ENCODE data around the gene MAP1A. TPM values are rescaled to one million over a fixed set of nuclear protein-coding genes. Genes with fewer than 3 reads are reported as not detected.

The MAP1A gene
- total and polyA plus RNA-seq, 2 donors (not counting 3 experiments of a cell fraction or from before 2014, with no cell fraction given), result 0.68 to 4.8 TPM

GRCh38 chr15:43499635-43500034, 17.8 kb upstream of the MAP1A start:
- H3K9me3 ChIP-seq (replicated peaks; ENCODE audit: control insufficient read depth, insufficient read depth, low read length), result no peaks in the 10 kb centered on the region
- no peaks in the 10 kb centered on the region for H3K36me3 ChIP-seq (ENCODE audit: control insufficient read depth in 2 of 2, extremely low read depth in 1 of 2, insufficient read depth in 2 of 2, low read length in 2 of 2)
- no peaks in the 10 kb centered on the region for H4K20me1 ChIP-seq (replicated peaks; ENCODE audit: control insufficient read depth, extremely low read depth, insufficient read depth, low read length)
- H3K9me1 ChIP-seq (replicated peaks; ENCODE audit: control insufficient read depth, extremely low read depth, insufficient read depth, low read length), result no peaks in the 10 kb centered on the region
- H3K4me3 ChIP-seq (replicated peaks in 1 of 3; ENCODE audit: insufficient read depth in 1 of 3, low read depth in 1 of 3, low read length in 3 of 3), result no peak overlapping the region
- BruUV-seq (replicated peaks), result no TSS peak
- POLR2A ChIA-PET, result interaction anchor here (1.3 kb wide), 1 partner anchor 11 kb away, joined by 3 read pairs; no protein-coding TSS in a partner anchor
- H3K27ac ChIP-seq (ENCODE audit: insufficient read depth, low read depth, low read length), result no peak overlapping the region
- no peak overlapping the region for H3K4me2 ChIP-seq (ENCODE audit: insufficient read depth, low read length)
- H3K4me1 ChIP-seq (ENCODE audit: control insufficient read depth, extremely low read depth, insufficient read depth, low read length), result no peaks in the 10 kb centered on the region
- intact Hi-C loops (cut with micrococcal nuclease), result no loop called here
- H3K27me3 ChIP-seq (ENCODE audit: control insufficient read depth in 2 of 2, insufficient read depth in 2 of 2, low read length in 2 of 2), result peaks cover 0 to 2% of the 10 kb centered on the region in 2 experiments
- DNase-seq (ENCODE audit: low read depth, low spot score) (no peak), FAIRE-seq (no peak)
- no peak overlapping the region for H2AFZ ChIP-seq (ENCODE audit: low read depth, low read length)
- no peaks in the 10 kb centered on the region for H3K79me2 ChIP-seq (ENCODE audit: control insufficient read depth, insufficient read depth, low read length)
- dilution Hi-C loops (cut with MboI; ENCODE audit: extremely low pct_ligation_motif_present, low sequenced_read_pairs), result no loop called here
- CTCF ChIA-PET, result interaction anchor here (1.8 kb wide), 1 partner anchor 11 kb away, joined by 8 read pairs; no protein-coding TSS in a partner anchor
- no peak for TF ChIP-seq JUN (IDR thresholded peaks at IDR 0.05; ENCODE audit: borderline replicate concordance, insufficient read depth, insufficient read length, low read depth)
- TF ChIP-seq POLR2A (IDR thresholded peaks at IDR 0.05; ENCODE audit: low read depth, low read length), result no peak
- no peak for TF ChIP-seq MAX (IDR thresholded peaks at IDR 0.05; ENCODE audit: insufficient read depth, insufficient read length)
- no peak for TF ChIP-seq POLR2AphosphoS5 (IDR thresholded peaks at IDR 0.05; ENCODE audit: insufficient read depth, low read depth, low read length)
- TF ChIP-seq MYC (IDR thresholded peaks at IDR 0.05; ENCODE audit: low read depth, low read length), result no peak
- no peak for TF ChIP-seq FOS (IDR thresholded peaks at IDR 0.05; ENCODE audit: borderline replicate concordance, insufficient read depth, low read length)
- no peak for TF ChIP-seq GATA2 (IDR thresholded peaks at IDR 0.05; ENCODE audit: insufficient read depth, insufficient read length, low read depth, low read length)
- TF ChIP-seq EZH2 (IDR thresholded peaks at IDR 0.05; ENCODE audit: borderline replicate concordance, low read depth, low read length, severe bottlenecking), result no peak
- no peak overlapping the region for H3K9ac ChIP-seq (replicated peaks; ENCODE audit: extremely low read depth, insufficient read depth, low read length)

GRCh38 chr15:43505738-43506137, 11.7 kb upstream of the MAP1A start:
- no peak for DNase-seq (ENCODE audit: low read depth, low spot score)
- intact Hi-C loops (cut with micrococcal nuclease), result no loop called here
- TF ChIP-seq GATA2 (IDR thresholded peaks at IDR 0.05; ENCODE audit: insufficient read depth, insufficient read length, low read depth, low read length) (no peak), POLR2AphosphoS5 (IDR thresholded peaks at IDR 0.05; ENCODE audit: insufficient read depth, low read depth, low read length) (no peak), FOS (IDR thresholded peaks at IDR 0.05; ENCODE audit: borderline replicate concordance, insufficient read depth, low read length) (no peak), MAX (IDR thresholded peaks at IDR 0.05; ENCODE audit: insufficient read depth, insufficient read length) (no peak), JUN (IDR thresholded peaks at IDR 0.05; ENCODE audit: borderline replicate concordance, insufficient read depth, insufficient read length, low read depth) (no peak), MYC (IDR thresholded peaks at IDR 0.05; ENCODE audit: low read depth, low read length) (no peak), EZH2 (IDR thresholded peaks at IDR 0.05; ENCODE audit: borderline replicate concordance, low read depth, low read length, severe bottlenecking) (no peak), CTCF (IDR thresholded peaks at IDR 0.05; ENCODE audit: extremely low read depth in 1 of 2, insufficient read depth in 1 of 2, low read depth in 1 of 2, low read length in 2 of 2) (no peak), POLR2A (IDR thresholded peaks at IDR 0.05; ENCODE audit: low read depth, low read length) (no peak)
- Histone ChIP-seq H4K20me1 (replicated peaks; ENCODE audit: control insufficient read depth, extremely low read depth, insufficient read depth, low read length) (no peaks in the 10 kb centered on the region), H3K4me2 (ENCODE audit: insufficient read depth, low read length) (no peak overlapping the region), H3K9me1 (replicated peaks; ENCODE audit: control insufficient read depth, extremely low read depth, insufficient read depth, low read length) (no peaks in the 10 kb centered on the region), H3K4me1 (ENCODE audit: control insufficient read depth, extremely low read depth, insufficient read depth, low read length) (peaks cover 7% of the 10 kb centered on the region), H3K79me2 (ENCODE audit: control insufficient read depth, insufficient read depth, low read length) (no peaks in the 10 kb centered on the region), H3K27me3 (ENCODE audit: control insufficient read depth in 2 of 2, insufficient read depth in 2 of 2, low read length in 2 of 2) (peaks cover 0 to 2% of the 10 kb centered on the region in 2 experiments), H3K27ac (ENCODE audit: insufficient read depth, low read depth, low read length) (no peak overlapping the region), H2AFZ (ENCODE audit: low read depth, low read length) (no peak overlapping the region), H3K4me3 (replicated peaks in 1 of 3; ENCODE audit: insufficient read depth in 1 of 3, low read depth in 1 of 3, low read length in 3 of 3) (no peak overlapping the region), H3K9ac (replicated peaks; ENCODE audit: extremely low read depth, insufficient read depth, low read length) (no peak overlapping the region), H3K9me3 (replicated peaks; ENCODE audit: control insufficient read depth, insufficient read depth, low read length) (no peaks in the 10 kb centered on the region), H3K36me3 (ENCODE audit: control insufficient read depth in 2 of 2, extremely low read depth in 1 of 2, insufficient read depth in 2 of 2, low read length in 2 of 2) (no peaks in the 10 kb centered on the region)
- no peak for FAIRE-seq
- POLR2A ChIA-PET, result no interaction called here
- dilution Hi-C loops (cut with MboI; ENCODE audit: extremely low pct_ligation_motif_present, low sequenced_read_pairs), result no loop called here
- BruUV-seq (replicated peaks), result no TSS peak
- CTCF ChIA-PET, result interaction anchor here (1.1 kb wide), 1 partner anchor 9 kb away, joined by 3 read pairs; no protein-coding TSS in a partner anchor

All from endothelial cell of umbilical vein (primary cell).